SK-MEL-5 (cell line): ENCODE measurements around the gene TARS2. TPM values are rescaled to one million over a fixed set of nuclear protein-coding genes. Genes with fewer than 3 reads are reported as not detected.

ENCODE experiments used
- DNase-seq: peaks from one replicate; pipeline ENCODE4 v3.0.0-alpha.2; 2016; ENCODE audit warnings: low read depth, low spot score
- in situ Hi-C: cut with HindIII; loops from 2 replicates; pipeline ENCODE4 v1.10.0; 2016; ENCODE audit warnings: low sequenced_read_pairs, high pct_unique_total_duplicates, low pct_unique_long_range_greater_than_20kb
- polyA plus RNA-seq, 2 experiments: library from polyadenylated mRNA; depleted of rRNA; stranded (reverse); fragments of >200 nt; gene quantifications; 2 replicates each; pipeline ENCODE4 v1.2.3, GENCODE V29; 2015
- total RNA-seq: library from RNA; depleted of rRNA; stranded (reverse); fragments of >200 nt; shearing (Covaris generic); gene quantifications from 2 replicates; pipeline ENCODE4 v1.2.3, GENCODE V29; 2014; rRNA removed

The TARS2 gene, protein sequence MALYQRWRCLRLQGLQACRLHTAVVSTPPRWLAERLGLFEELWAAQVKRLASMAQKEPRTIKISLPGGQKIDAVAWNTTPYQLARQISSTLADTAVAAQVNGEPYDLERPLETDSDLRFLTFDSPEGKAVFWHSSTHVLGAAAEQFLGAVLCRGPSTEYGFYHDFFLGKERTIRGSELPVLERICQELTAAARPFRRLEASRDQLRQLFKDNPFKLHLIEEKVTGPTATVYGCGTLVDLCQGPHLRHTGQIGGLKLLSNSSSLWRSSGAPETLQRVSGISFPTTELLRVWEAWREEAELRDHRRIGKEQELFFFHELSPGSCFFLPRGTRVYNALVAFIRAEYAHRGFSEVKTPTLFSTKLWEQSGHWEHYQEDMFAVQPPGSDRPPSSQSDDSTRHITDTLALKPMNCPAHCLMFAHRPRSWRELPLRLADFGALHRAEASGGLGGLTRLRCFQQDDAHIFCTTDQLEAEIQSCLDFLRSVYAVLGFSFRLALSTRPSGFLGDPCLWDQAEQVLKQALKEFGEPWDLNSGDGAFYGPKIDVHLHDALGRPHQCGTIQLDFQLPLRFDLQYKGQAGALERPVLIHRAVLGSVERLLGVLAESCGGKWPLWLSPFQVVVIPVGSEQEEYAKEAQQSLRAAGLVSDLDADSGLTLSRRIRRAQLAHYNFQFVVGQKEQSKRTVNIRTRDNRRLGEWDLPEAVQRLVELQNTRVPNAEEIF
- total RNA-seq = 24.7 and 28.3 TPM in 2 replicates
- polyA plus RNA-seq (2015; cell fraction: cytosol; rRNA removed) = 42.5 and 49.5 TPM in 2 replicates
- 38.2 and 39.7 TPM in 2 replicates for polyA plus RNA-seq (2015; cell fraction: nucleus; rRNA removed)

DNA sequence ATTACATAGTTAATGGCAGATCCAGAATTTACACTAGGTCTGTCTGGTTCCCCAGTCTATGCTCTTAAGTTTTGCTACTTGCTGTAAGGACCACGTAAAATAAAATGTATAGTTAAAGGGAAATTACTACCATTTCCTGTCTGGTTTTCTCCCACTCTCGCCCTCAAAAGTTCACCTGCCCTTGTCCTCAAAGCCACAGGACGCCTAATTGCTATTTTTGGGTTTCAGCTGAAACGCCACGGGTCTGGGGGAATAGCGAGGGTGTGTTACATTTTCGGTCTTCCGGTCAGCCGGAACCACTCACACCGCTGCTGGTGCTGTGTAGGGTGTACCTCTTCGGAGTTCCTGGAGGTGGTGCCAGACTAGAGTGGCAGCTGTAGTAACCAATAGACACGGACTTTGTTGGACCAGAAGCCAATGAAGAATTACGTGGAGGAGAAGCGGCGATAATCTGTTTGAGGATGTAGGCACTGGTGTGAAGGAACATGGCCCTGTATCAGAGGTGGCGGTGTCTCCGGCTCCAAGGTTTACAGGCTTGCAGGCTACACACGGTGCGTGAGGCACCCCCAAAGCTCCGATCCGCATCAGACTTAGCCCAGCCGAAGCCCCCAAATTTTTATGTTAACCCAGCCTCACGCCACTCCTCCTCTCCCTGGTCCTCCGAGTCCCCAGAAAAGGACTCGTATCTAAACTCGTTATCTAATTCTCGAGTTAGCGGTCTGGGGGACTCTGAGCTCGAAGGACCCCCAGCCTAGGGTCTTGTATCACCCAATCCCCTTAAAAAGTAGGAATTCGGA is at the start of gene TARS2:
TSS of gene TARS2 (plus strand) at position 454 of the 797 bp plus-strand sequence. CDS start at position 486, 32 bp downstream.
- in situ Hi-C loops = no loop called here
- DNase-seq = peak; percentile 100

DNA sequence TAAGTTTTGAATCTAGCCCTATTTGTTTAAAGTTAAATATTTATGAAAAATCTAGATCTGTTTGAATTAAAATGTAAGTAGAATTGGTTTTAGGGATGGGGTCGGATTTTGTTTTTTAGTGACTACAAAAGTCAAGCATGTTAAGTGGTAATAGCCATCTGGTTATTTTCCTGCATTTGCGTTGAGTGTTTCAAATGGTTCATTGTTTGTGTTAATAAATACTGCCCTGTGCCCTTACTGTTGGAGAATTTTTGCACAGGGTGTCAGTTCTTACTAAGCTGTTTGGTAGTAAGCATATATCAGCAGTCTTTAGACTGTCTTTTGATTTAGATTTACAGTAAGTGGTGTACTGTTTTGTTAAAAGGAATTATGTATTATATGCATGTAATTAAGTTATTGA is 46.1 kb upstream of the TARS2 start:
- peak; percentile 68 for DNase-seq
- in situ Hi-C loops = no loop called here

DNA sequence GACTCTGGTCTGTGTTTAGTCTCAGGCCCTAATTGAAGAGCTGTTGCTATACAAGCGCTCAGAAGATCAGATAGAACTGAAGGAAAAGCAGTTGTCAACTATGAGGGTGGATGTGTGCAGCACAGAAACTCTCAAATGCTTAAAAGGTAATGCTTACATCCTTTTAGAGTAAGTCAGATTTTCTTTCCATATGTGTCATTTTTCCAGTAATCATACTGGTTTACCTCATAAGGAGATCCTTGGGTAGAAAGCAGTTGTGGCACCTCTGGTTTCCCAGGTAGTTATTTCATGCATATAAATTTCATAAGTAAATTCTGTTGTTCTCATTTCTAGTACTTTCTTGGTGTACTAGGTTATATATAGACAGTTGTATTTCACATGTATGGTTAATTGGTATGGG is 43.0 kb upstream of the TARS2 start:
- DNase-seq = no peak
- in situ Hi-C loops = no loop called here

DNA sequence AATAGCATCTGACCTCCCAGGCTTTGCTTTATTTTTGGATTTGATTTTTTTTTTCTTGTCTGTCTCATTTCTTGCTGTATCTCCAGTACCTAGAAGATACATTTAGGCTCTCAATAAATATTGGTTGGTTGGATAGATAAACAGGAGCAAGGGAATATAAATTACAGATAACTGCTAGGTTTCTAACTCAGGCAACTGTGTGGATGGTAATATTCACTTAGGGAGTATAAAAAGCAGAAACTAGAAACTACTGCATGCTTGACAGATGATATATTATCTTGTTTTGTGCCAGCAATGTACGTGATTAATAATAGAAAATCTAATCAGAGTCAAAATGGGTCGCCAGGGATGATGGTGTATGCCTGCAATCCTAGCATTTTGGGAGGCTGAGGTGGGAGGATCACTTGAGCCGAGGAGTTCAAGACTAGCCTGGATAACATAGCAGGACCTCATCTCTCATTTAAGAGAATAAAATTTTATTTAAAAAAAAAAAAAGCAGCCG is 31.0 kb upstream of the TARS2 start:
- DNase-seq = no peak
- in situ Hi-C loops = no loop called here

DNA sequence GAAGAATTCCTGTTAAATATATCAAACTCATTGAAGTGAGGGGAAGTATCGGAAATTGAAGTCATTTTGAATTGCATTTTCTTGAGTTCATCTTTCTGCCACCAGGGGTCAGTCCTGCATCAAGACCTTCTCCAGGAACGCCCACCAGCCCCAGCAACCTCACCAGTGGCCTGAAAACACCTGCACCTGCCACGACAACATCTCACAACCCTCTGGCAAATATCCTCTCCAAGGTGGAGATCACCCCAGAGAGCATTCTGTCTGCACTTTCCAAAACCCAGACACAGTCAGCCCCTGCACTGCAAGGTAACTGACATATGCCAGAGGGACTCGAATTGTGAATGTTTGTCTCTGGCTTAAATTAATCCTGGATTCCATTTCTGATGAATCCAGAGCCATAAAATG is 22.8 kb upstream of the TARS2 start:
- in situ Hi-C loops = no loop called here
- peak; percentile 74 for DNase-seq

DNA sequence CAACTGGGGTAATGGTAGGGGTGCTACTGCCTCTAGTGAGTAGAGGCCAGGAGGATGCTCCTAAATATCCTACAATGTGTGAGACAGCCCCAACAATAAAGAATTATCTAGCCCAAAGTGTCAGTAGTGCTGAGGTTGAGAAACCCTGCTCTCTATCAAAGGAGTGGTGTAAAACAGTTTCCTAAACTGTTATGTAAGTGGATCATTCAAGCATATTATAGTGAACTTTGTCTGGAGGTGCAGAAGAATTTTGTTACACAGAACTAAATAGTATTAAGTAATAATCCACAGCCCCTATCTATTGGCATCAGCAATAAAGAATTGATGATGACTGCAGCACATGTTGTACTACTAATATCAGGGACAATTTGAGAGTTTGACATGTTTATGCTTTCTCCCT is 20.3 kb upstream of the TARS2 start:
- DNase-seq = no peak
- in situ Hi-C loops = no loop called here

DNA sequence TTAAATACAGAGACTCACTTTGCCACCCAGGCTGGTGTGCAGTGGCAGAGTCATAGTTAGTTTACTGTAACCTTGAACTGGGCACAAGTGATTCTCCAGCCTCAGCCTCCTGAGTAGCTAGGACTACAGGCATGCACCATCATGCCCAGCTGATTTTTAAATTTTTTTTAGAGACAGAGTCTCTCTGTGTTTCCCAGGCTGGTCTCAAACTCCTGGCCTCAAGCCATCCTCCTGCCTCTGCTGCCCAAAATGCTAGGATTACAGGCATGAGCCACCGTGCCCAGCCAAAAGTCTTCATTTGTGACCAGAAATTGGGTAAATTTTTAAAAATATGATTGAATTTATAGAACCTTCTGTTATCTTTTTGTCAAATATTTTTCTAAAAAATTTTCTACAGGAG is 17.9 kb upstream of the TARS2 start:
- DNase-seq = no peak
- in situ Hi-C loops = no loop called here

DNA sequence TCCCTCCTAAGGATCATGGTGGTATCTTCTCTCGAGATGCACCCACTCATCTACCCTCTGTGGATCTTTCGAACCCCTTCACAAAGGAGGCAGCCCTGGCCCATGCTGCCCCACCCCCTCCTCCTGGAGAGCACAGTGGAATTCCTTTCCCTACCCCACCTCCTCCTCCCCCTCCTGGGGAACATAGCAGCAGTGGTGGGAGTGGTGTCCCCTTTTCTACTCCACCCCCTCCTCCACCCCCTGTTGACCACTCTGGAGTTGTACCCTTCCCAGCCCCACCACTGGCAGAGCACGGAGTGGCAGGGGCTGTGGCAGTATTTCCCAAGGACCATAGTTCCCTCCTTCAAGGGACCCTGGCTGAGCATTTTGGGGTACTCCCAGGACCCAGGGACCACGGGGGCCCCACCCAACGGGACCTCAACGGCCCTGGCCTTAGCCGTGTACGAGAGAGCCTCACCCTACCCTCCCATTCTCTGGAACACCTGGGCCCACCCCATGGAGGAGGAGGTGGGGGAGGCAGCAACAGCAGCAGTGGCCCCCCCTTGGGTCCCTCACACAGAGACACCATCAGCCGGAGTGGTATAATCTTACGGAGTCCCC is 14.5 kb upstream of the TARS2 start:
- DNase-seq = no peak
- in situ Hi-C loops = no loop called here

DNA sequence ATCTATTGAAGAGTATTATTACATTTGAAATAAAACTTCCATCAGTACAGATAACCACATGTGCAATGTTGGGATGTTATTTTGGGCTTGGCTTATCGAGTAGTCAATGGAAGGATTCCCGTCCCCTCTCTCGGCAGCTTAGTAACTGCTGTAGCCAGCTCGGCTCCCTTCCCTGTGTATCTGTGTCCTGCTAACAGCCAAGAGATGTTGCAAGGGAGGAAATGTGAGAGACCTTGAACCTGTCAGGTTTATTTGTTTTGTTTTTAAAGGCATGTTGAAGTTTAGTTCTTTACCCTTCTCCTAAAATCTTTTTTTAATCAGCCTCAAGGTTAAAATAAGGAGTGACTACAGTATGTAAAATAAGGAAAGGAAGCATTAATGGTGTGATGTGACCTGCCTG is 13.6 kb upstream of the TARS2 start:
- DNase-seq = no peak
- in situ Hi-C loops = no loop called here

DNA sequence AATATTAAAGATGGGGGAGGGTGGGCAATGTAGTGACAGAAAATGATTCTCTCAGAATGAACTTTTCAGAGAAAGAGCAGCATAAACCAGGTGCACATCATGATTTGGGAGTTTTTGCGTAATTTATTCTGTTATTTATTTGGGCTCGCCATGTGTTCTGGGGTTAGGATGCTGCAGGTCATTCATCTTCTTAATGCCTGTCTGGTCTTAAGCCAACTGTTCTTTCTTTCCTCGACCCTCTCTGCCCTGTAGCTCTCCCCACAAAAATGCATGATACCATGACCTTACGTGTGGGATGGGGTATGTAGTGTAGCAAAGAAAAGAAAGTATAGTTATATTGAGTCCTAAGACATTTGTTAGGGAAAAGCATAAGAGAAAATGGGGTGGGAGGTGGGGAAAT is 12.3 kb upstream of the TARS2 start:
- no peak for DNase-seq
- in situ Hi-C loops = no loop called here

DNA sequence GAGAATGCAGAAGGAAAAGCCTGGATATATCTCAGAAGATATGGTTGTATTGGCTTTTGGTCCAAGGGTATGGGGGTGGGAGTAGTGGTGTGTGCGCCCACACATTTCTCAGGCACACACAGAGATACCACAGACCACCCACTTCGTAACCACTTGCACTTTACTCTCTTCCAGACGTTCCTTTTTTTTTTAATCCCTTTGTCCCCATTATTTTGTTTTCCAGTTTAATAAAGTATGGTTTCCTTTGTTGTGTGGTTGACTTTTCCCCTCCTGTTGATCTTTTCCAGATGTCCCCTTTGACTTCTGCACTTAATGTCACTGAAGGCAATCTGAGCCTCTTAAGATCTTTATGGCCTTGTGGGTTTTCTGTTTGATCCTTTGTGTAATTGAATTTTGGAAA is 10.5 kb upstream of the TARS2 start:
- in situ Hi-C loops = no loop called here
- DNase-seq = no peak

DNA sequence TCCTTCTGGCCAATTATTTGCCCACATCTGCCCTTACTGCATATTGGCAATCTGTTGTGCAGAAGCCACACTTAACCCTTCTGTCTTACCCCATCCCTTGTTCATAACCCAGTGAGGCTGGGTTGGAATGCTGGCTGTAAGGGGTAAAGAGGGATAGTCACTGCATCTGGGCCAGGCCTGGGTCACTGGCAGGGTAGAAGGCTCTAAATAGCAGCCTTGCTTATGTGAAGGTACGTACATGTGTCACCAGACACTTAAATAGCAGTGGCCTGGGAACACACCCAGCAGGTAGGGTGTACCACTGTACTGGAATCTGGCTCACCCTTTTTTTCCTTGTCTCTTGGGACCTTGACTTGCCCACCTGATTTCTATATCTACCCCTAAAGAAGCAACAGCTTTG is 9.9 kb upstream of the TARS2 start:
- in situ Hi-C loops = no loop called here
- DNase-seq = no peak

DNA sequence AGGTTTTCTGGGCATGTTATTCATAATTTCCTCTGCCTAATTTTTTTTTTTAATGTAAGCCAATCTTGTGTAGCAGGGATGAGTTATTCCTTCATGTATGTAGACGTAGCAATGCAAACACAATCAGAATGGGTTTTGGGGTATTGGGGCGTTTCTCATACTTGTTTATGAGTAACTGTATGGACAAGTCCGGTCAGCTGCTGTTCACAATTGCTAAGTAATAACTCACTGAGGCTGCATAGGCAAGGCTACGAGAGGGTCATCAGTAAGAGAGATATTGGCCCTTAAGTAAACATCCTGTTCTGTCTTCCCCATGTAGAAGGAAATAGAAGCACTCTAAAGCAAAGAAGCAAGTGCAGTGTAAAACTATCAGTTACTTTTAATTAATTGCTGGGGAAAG is 9.5 kb upstream of the TARS2 start:
- no peak for DNase-seq
- in situ Hi-C loops = no loop called here

DNA sequence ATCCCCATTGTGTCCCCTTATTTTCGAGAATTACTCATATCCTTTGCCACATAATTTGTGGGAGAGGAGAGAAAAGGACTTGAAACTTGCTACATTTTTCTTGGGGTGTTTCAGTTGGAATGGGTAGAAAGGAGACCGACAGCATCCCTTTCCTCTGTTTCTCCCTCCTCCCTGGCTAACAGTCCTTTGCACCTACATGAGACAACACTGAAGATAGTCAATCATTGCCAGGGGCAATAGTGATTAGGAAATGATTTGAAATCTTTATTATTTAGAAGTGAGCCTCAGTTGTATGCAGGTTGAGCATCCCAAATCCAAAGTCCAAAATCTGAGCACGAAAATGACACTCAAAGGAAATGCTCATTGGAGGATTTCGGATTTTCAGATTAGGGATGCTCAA is 7.8 kb upstream of the TARS2 start:
- DNase-seq = no peak
- in situ Hi-C loops = no loop called here

DNA sequence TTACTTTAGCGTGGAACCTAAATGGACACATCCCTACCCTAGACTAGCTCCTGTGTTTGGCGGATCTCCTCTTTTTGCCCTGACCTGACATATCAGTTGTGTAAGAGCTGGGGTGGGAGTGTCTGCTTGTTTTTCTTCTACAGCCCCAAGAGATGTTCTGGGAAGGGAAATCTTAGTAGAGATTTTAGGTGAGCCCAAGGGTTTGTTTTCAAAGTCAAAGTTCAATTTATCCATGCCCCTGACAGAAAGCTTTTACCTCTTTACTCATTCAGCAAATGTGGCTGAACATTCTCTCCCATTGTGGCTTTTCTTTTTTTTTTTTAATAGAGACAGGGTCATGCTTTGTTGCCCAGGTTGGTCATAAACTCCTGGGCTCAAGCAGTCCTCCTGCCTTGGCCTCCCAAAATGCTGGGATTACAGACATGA is 7.3 kb upstream of the TARS2 start:
- in situ Hi-C loops = no loop called here
- no peak for DNase-seq

DNA sequence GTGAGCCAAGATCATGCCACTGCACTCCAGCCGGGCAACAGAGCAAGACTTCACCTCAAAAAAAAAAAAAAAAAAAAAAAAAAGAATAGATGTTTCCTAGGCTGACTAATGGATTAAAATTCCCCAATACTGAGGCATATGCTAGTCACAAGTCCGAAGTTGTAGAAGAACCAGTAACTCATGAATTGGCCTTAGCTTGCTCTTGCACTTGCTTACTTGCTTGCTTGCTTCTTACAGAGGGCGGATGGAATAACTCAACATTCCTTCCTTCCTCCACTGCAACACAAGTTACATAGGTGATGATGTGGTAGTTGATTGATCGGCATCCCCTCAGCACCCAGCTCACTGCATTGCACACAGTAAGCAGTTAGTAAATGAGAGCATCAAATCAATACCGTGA is 2.8 kb upstream of the TARS2 start:
- no peak for DNase-seq

DNA sequence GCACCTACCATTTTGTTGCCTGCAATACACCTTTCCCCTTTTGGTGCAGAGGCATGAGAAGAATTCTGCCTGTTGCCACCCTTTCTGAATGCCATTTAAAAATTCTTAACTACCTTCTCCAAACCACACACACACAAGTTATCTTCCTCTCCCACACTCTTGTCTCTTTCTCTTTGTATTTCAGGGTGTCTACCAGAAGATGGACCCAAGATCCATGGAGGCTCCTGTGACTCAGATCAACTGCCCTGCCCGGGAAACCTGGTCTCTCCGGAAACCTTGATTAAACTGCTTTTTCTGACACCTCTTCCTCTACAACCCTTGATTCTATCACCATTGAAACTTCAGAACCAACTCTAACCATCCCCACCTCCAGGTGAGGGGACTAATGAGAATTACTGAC is 2.4 kb upstream of the TARS2 start:
- peak; percentile 62 for DNase-seq
- in situ Hi-C loops = no loop called here

More for the DNA sequence above, 2.8 kb upstream of the TARS2 start:
- in situ Hi-C loops = no loop called here

DNA sequence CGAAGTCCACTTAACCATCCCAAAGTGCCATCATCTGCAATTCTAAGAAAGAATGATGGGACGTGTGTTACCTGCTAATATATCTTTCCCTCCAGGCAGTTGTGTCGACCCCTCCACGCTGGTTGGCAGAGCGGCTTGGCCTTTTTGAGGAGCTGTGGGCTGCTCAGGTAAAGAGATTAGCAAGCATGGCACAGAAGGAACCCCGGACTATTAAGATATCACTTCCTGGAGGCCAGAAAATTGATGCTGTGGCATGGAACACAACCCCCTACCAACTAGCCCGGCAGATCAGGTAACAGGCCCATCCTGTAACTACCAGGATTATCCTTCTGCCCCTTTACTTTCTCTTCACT is 520 bp downstream of the TARS2 start:
- no peak for DNase-seq
- in situ Hi-C loops = no loop called here
